Glutamatergic neuron (in vitro differentiated cells): ENCODE measurements around the gene GRIK5. TPM values are rescaled to one million over a fixed set of nuclear protein-coding genes. Genes with fewer than 3 reads are reported as not detected.

ENCODE experiments used
- DNase-seq: peaks from one replicate; pipeline ENCODE4 v3.0.0; 2022
- H3K27ac Mint-ChIP-seq: one replicate; pipeline ENCODE4 v1.8.0; 2020; ENCODE audit warnings: mild to moderate bottlenecking, mixed read lengths, inconsistent platforms; ENCODE audit not compliant: unreplicated experiment
- H3K27me3 Mint-ChIP-seq: one replicate; pipeline ENCODE4 v1.8.0; 2020; ENCODE audit warnings: mild to moderate bottlenecking, moderate library complexity, mixed read lengths, inconsistent platforms; ENCODE audit not compliant: unreplicated experiment
- H3K36me3 Mint-ChIP-seq: one replicate; pipeline ENCODE4 v1.8.0; 2020; ENCODE audit warnings: mild to moderate bottlenecking, mixed read lengths, inconsistent platforms; ENCODE audit not compliant: unreplicated experiment
- H3K4me1 Mint-ChIP-seq: one replicate; pipeline ENCODE4 v1.8.0; 2020; ENCODE audit warnings: mild to moderate bottlenecking, low read depth, mixed read lengths, inconsistent platforms; ENCODE audit not compliant: unreplicated experiment
- H3K4me3 Mint-ChIP-seq: one replicate; pipeline ENCODE4 v1.8.0; 2020; ENCODE audit warnings: mild to moderate bottlenecking, mixed read lengths, inconsistent platforms; ENCODE audit not compliant: unreplicated experiment
- H3K9me3 Mint-ChIP-seq: one replicate; pipeline ENCODE4 v1.8.0; 2020; ENCODE audit warnings: mild to moderate bottlenecking, moderate library complexity, mixed read lengths, inconsistent platforms; ENCODE audit not compliant: unreplicated experiment
- total RNA-seq: library from RNA; stranded (reverse); fragmentation: NEBNext Ultra II Directional; extraction: Animal tissue kit (Norgen Biotek cat#: 25700); gene quantifications from one replicate; pipeline ENCODE4 v1.2.1, GENCODE V29; 2021; ENCODE audit not compliant: unreplicated experiment
- TF ChIP-seq, protein P1 (sequence below): fragments of 200-600 bp; sonication (generic); IDR thresholded peaks from one replicate; pipeline ENCODE4 v1.5.0; 2021; ENCODE audit not compliant: partially characterized antibody, unreplicated experiment

The GRIK5 gene
- total RNA-seq, 1 donor from 2014 or later, result 79.1 TPM

DNA sequence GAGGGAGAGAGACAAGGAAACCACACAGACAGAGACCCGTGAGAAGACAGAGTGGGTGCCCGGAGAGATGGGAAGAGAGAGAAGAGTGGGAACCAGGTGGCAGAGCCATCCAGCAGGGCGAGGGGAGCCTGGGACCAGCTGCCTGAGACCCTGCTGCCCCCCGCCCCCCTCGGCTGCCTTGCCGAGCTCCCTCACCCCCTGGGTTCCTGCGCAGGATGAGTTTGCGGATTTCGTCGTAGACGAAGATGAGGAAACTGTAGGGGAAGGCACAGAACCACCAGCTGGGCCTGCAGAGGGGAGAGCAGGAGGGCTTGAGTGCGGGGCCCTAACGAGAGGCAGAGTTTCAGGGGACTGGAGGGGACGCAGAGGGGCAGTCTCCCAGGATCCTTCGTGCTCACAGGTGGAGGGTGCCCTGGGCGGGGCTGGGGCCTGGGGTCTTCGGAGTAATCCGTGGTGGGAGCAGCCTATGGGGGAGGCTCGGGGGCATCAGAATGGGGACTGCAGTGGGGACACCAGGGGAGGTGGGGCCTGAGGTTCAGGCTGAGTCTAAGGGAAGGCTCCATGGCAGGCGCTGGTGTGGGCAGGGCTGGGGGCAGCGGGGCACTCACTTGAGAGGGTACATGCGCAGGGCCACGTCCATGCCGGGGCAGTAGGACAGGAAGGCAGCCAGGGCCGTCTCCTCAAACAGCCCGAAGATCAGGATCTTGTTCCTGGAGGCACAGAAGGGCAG is 102.8 kb downstream of the GRIK5 start:
- peaks cover 5% of the 10 kb centered on the region for H3K4me1 Mint-ChIP-seq
- TF ChIP-seq, protein P1, sequence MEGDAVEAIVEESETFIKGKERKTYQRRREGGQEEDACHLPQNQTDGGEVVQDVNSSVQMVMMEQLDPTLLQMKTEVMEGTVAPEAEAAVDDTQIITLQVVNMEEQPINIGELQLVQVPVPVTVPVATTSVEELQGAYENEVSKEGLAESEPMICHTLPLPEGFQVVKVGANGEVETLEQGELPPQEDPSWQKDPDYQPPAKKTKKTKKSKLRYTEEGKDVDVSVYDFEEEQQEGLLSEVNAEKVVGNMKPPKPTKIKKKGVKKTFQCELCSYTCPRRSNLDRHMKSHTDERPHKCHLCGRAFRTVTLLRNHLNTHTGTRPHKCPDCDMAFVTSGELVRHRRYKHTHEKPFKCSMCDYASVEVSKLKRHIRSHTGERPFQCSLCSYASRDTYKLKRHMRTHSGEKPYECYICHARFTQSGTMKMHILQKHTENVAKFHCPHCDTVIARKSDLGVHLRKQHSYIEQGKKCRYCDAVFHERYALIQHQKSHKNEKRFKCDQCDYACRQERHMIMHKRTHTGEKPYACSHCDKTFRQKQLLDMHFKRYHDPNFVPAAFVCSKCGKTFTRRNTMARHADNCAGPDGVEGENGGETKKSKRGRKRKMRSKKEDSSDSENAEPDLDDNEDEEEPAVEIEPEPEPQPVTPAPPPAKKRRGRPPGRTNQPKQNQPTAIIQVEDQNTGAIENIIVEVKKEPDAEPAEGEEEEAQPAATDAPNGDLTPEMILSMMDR, result no peak
- H3K36me3 Mint-ChIP-seq, result peaks cover 6% of the 10 kb centered on the region
- peaks cover 13% of the 10 kb centered on the region for H3K27me3 Mint-ChIP-seq
- no peak for DNase-seq
- H3K27ac Mint-ChIP-seq, result peak overlapping the region; percentile 13
- H3K9me3 Mint-ChIP-seq, result peaks cover 9% of the 10 kb centered on the region
- no peak overlapping the region for H3K4me3 Mint-ChIP-seq

DNA sequence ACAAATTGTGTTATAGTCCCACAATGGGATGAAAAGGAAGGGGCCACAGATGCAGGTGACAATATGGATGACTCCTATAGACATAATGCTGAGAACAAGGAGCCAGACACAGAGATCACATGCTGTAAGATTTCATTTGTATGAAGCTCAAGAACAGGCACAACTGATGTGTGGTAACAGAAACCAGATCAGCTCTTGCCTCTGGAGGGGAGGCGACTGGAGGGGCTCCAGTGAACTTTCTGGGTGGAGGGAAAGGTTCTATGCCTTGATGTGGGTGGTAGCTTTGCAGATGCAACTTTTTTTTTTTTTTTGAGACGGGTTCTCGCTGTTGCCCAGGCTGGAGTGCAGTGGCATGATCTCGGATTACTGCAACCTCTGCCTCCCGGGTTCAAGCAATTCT is 104.9 kb downstream of the GRIK5 start:
- H3K36me3 Mint-ChIP-seq, result no peaks in the 10 kb centered on the region
- peaks cover 20% of the 10 kb centered on the region for H3K27me3 Mint-ChIP-seq
- peak overlapping the region; percentile 33 for H3K27ac Mint-ChIP-seq
- TF ChIP-seq, protein P1, result no peak
- no peak overlapping the region for H3K4me3 Mint-ChIP-seq
- H3K4me1 Mint-ChIP-seq, result peaks cover 10% of the 10 kb centered on the region
- DNase-seq, result no peak
- peaks cover 5% of the 10 kb centered on the region for H3K9me3 Mint-ChIP-seq

- Mint-ChIP-seq H3K4me1 (peaks cover 22% of the 10 kb centered on the region), H3K9me3 (peaks cover 10% of the 10 kb centered on the region), H3K36me3 (no peaks in the 10 kb centered on the region), H3K27ac (peak overlapping the region; percentile 55), H3K4me3 (no peak overlapping the region), H3K27me3 (peaks cover 27% of the 10 kb centered on the region)
- TF ChIP-seq, protein P1, result no peak
- DNase-seq, result no peak
Measured at GRCh38 chr19:41960973-41961372, 109.0 kb downstream of the GRIK5 start.

DNA sequence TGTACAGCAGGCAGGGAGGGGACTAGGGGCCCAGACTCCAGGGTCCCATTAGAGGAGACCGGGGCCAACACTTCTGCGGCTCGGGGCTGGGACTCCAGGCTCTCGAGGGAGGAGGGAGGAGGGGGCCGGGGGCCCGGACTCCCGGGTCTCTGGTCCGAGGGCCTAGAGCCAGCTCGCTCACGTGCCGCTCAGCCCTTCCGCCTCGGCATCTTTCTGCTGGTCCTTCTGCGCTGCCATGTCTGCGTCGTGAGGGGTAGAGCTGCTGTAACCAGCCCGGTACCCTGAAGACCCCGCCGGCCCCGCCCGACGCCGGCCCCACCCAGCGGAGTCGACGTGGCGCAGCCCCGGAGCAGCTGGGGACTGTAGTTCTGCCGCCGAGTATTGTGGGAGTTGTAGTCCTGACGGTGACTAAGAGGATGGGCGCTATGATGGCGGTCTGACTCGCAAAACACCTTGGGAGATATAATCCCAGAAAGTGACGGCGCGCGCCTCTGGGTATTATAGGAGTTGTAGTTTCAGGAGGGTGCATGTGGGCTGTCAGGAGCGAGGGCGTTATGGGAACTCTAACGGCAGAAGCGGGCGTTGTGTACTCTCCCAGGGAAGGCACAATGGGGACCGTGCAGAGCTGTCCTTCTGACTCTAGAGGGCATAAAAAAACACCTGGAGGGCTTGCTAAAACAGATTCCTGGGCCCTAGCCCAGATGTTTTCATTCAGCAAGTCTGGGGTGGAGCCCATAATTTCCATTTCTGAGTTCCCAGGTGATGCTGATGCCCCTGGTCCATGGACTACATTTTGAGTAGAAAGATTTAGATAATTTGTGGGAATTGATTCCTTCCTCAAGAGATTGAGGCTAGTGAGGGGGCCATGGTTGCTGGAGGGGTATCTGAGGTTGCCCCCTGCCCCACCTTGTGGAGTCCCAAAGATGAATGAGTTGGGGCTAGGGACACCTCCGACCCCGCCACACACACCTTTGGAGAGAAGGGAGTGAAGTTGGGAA is 110.7 kb downstream of the GRIK5 start, which contains the start of gene RABAC1:
TSS of gene RABAC1 (minus strand) at position 266 of the 998 bp plus-strand sequence. CDS start at position 237, 29 bp downstream.
- Mint-ChIP-seq H3K36me3 (no peaks in the 10 kb centered on the region), H3K4me3 (peak within 1 kb of the TSS; percentile 86), H3K9me3 (peaks cover 8% of the 10 kb centered on the region), H3K27ac (peak within 1 kb of the TSS; percentile 91), H3K4me1 (peaks cover 22% of the 10 kb centered on the region), H3K27me3 (peaks cover 25% of the 10 kb centered on the region)
- TF ChIP-seq, protein P1, result peak; percentile 11
- peak; percentile 95 for DNase-seq
